HUES6 (cell line): ENCODE results near the gene THOC1.

ENCODE experiments used
- H3K27ac ChIP-seq: 2 replicates; pipeline ENCODE4 v1.7.0; 2013; ENCODE audit warnings: low read depth, mild to moderate bottlenecking, low read length, inconsistent platforms
- H3K27me3 ChIP-seq: 2 replicates; pipeline ENCODE4 v1.6.1; 2013; ENCODE audit warnings: low read length; ENCODE audit not compliant: control insufficient read depth, insufficient read depth
- H3K36me3 ChIP-seq: 2 replicates; pipeline ENCODE4 v1.6.1; 2013; ENCODE audit warnings: low read length; ENCODE audit not compliant: control insufficient read depth, insufficient read depth
- H3K4me1 ChIP-seq: 2 replicates; pipeline ENCODE4 v1.6.1; 2013; ENCODE audit warnings: low read length; ENCODE audit not compliant: control insufficient read depth, insufficient read depth
- H3K4me3 ChIP-seq: 2 replicates; pipeline ENCODE4 v1.5.1; 2013; ENCODE audit warnings: low read depth, low read length
- H3K9ac ChIP-seq: one replicate; pipeline ENCODE4 v1.6.1; 2013; ENCODE audit warnings: mild to moderate bottlenecking, low read length
- H3K9me3 ChIP-seq: 2 replicates; pipeline ENCODE4 v1.6.1; 2013; ENCODE audit warnings: low read depth, low read length; ENCODE audit not compliant: control insufficient read depth, insufficient read depth

THOC1 gene

GRCh38 chr18:215448-216010 is 52.3 kb downstream of the THOC1 start:
- Histone ChIP-seq H3K27me3 (no peaks in the 10 kb centered on the region), H3K36me3 (peaks cover 88% of the 10 kb centered on the region), H3K4me3 (no peak overlapping the region), H3K4me1 (no peaks in the 10 kb centered on the region), H3K27ac (no peak overlapping the region), H3K9me3 (no peaks in the 10 kb centered on the region), H3K9ac (no peak overlapping the region)

- H3K9me3 ChIP-seq, result no peaks in the 10 kb centered on the region
- no peaks in the 10 kb centered on the region for H3K27me3 ChIP-seq
- H3K4me3 ChIP-seq, result no peak overlapping the region
- H3K9ac ChIP-seq, result no peak overlapping the region
- peaks cover 6% of the 10 kb centered on the region; the same call in 1 of the 2 replicates for H3K4me1 ChIP-seq
- no peak overlapping the region for H3K27ac ChIP-seq
- peaks cover 95% of the 10 kb centered on the region for H3K36me3 ChIP-seq
Measured at GRCh38 chr18:213966-214365, 53.9 kb downstream of the THOC1 start.

GRCh38 chr18:213505-213904 is 54.3 kb downstream of the THOC1 start:
- Histone ChIP-seq H3K36me3 (peaks cover 91% of the 10 kb centered on the region), H3K9ac (no peak overlapping the region), H3K9me3 (no peaks in the 10 kb centered on the region), H3K4me3 (no peak overlapping the region), H3K4me1 (peaks cover 6% of the 10 kb centered on the region; the same call in 1 of the 2 replicates), H3K27me3 (no peaks in the 10 kb centered on the region), H3K27ac (no peak overlapping the region)

GRCh38 chr18:212780-213179 is 55.1 kb downstream of the THOC1 start:
- Histone ChIP-seq H3K4me3 (no peak overlapping the region), H3K9me3 (no peaks in the 10 kb centered on the region), H3K36me3 (peaks cover 84% of the 10 kb centered on the region), H3K9ac (no peak overlapping the region), H3K27ac (no peak overlapping the region), H3K4me1 (peaks cover 6% of the 10 kb centered on the region; the same call in 1 of the 2 replicates), H3K27me3 (no peaks in the 10 kb centered on the region)

GRCh38 chr18:211582-211981 is 56.3 kb downstream of the THOC1 start:
- H3K9me3 ChIP-seq, result no peaks in the 10 kb centered on the region
- H3K36me3 ChIP-seq, result peaks cover 82% of the 10 kb centered on the region
- no peak overlapping the region for H3K27ac ChIP-seq
- H3K27me3 ChIP-seq, result no peaks in the 10 kb centered on the region
- H3K4me1 ChIP-seq, result peaks cover 6% of the 10 kb centered on the region; the same call in 1 of the 2 replicates
- no peak overlapping the region for H3K9ac ChIP-seq
- no peak overlapping the region for H3K4me3 ChIP-seq

- no peak overlapping the region for H3K27ac ChIP-seq
- H3K27me3 ChIP-seq, result no peaks in the 10 kb centered on the region
- H3K4me1 ChIP-seq, result peaks cover 6% of the 10 kb centered on the region; the same call in 1 of the 2 replicates
- H3K9ac ChIP-seq, result no peak overlapping the region
- peaks cover 83% of the 10 kb centered on the region for H3K36me3 ChIP-seq
- no peak overlapping the region for H3K4me3 ChIP-seq
- H3K9me3 ChIP-seq, result no peaks in the 10 kb centered on the region
Measured at GRCh38 chr18:210733-211132, 57.1 kb downstream of the THOC1 start.

GRCh38 chr18:210075-210474 is 57.8 kb downstream of the THOC1 start:
- Histone ChIP-seq H3K36me3 (peaks cover 83% of the 10 kb centered on the region), H3K9me3 (no peaks in the 10 kb centered on the region), H3K4me3 (no peak overlapping the region), H3K9ac (no peak overlapping the region), H3K4me1 (peaks cover 6% of the 10 kb centered on the region; the same call in 1 of the 2 replicates), H3K27ac (no peak overlapping the region), H3K27me3 (no peaks in the 10 kb centered on the region)

- Histone ChIP-seq H3K4me1 (no peaks in the 10 kb centered on the region), H3K36me3 (peaks cover 85% of the 10 kb centered on the region), H3K4me3 (no peak overlapping the region), H3K9ac (no peak overlapping the region), H3K9me3 (no peaks in the 10 kb centered on the region), H3K27ac (no peak overlapping the region), H3K27me3 (no peaks in the 10 kb centered on the region)
Measured at GRCh38 chr18:199768-200167, 68.1 kb downstream of the THOC1 start.

- H3K4me1 ChIP-seq, result no peaks in the 10 kb centered on the region
- no peak overlapping the region for H3K27ac ChIP-seq
- no peak overlapping the region for H3K4me3 ChIP-seq
- no peaks in the 10 kb centered on the region for H3K27me3 ChIP-seq
- no peaks in the 10 kb centered on the region for H3K9me3 ChIP-seq
- H3K36me3 ChIP-seq, result peaks cover 79% of the 10 kb centered on the region
- no peak overlapping the region for H3K9ac ChIP-seq
Measured at GRCh38 chr18:199214-199613, 68.6 kb downstream of the THOC1 start.

GRCh38 chr18:195651-196050 is 72.2 kb downstream of the THOC1 start:
- Histone ChIP-seq H3K27me3 (no peaks in the 10 kb centered on the region), H3K9ac (no peak overlapping the region), H3K27ac (no peak overlapping the region), H3K36me3 (peaks cover 50% of the 10 kb centered on the region), H3K9me3 (no peaks in the 10 kb centered on the region), H3K4me3 (no peak overlapping the region), H3K4me1 (no peaks in the 10 kb centered on the region)

GRCh38 chr18:192801-193200 is 75.0 kb downstream of the THOC1 start:
- H3K4me1 ChIP-seq, result no peaks in the 10 kb centered on the region
- no peaks in the 10 kb centered on the region for H3K27me3 ChIP-seq
- peaks cover 25% of the 10 kb centered on the region for H3K36me3 ChIP-seq
- H3K9ac ChIP-seq, result no peak overlapping the region
- no peak overlapping the region for H3K4me3 ChIP-seq
- H3K27ac ChIP-seq, result no peak overlapping the region
- H3K9me3 ChIP-seq, result no peaks in the 10 kb centered on the region
